DMS53 treated with DMSO at 0.1 percent for 48 hours (cell line): ENCODE results near the gene TCTN3.
A peak's percentile ranks its signal among the peaks of the same experiment; 100 is the strongest.
"Not testable (repeated sequence)": the region's sequence is repeated elsewhere in the genome, so short reads cannot be mapped to it uniquely, and the experiment has no call there.

Experiments
- DNase-seq: peaks from one replicate; lab custom pipeline; 2025; ENCODE audit not compliant: unreplicated experiment; lab: John Stamatoyannopoulos, UW

TCTN3 gene

DNA sequence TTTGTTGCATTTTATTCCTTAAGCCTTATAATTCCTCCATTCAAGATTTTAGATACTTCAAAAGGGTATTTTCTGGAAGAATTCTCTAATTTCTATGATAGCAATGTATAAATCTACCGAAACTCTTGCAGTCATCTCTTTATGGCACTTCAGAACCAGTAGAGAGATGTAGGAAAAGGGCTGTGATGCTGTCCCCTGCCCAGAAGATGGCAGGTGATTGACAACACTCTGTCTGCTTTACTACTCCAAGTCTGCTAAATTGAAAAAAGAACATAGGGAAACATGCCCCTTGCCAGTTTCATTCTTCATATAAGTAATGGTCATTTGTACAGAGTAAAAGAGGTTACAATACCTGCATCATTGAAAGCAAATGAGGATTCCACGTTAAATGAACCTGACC is 5.1 kb downstream of the TCTN3 start:
- no peak for DNase-seq

DNA sequence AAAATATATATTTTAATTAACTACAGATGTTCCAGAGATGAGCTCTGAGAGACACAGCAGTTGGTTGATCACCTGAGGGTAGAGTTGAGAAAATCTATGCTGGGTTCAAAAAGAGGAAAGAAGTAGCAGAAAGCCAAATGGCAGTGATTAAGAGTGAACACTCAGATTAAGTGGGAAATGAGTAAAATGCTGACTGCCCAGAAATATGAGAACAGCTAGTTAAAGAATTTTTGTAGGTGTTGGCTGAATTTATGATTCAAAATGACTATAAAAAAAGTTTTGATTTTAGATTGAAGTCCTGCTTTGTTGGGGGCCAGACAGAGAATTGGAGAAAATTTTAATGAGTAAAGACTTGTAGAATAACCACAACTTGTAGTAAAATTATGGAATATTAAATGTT is 9.8 kb downstream of the TCTN3 start:
- no peak for DNase-seq

DNA sequence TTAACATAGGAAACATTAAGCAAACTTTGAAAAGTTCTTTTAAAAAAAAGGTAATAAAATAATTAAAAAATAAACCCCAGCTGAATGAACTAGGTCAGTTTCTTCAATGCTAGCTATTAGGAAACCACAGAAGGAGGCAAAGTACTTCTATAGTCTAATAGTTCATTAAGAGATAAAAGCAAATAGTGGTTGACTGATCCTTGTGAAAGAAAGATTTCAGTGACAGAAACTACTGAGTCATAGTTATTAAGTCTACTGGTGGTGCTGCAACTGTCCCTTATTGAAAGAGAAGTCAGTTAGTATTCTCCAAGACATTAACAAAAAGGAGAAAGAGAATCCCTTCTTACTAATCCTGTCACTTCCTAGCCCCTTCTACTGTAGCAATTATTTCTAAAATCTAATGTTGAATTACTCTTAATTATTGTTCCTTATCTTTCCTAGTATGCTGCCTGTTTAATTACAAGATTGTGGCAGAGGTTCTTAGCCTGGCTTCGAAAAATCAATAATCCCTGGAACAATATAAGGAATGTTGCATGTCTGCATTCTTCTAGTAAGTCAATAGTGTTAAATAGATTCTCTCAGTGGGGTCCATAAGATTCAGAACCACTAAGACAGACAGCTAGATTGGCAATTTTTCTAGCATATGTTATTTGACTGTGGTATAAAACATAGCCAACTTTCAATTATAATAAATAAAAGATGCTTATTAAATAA is 18.2 kb downstream of the TCTN3 start:
- no peak for DNase-seq

DNA sequence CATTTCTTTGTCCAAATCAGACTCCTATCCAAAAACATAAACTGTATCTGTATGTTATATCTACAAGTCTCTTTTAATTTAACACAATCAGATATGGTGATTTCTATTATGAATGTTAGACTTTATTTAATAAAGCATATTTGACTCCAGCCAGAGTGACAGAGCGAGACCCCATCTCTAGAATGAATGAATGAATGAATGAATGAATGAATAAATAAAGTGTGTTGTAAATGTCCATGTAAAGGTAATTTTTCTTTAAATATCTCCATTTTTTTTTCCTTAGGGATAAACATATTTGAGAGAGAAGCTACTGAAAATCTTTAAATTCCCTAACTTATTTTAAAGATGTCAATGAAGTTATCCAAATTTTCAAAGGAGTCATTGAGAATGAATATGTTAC is 19.1 kb downstream of the TCTN3 start:
- no peak for DNase-seq

DNA sequence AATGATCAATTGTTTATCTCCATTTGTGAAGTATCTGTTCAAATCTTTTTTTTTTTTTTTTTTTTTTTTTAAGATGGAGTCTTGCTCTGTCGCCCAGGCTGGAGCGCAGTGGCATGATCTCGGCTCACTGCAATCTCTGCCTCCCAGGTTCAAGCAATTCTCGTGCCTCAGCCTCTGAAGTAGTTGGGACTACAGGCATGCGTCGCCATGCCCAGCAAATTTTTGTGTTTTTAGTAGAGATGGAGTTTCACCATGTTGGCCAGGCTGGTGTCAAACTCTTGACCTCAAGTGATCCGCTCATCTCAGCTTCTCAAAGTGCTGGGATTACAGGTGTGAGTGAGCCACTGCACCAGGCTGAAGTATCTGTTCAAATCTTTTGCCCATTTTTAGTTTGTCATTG is 21.1 kb downstream of the TCTN3 start:
- not testable (repeated sequence) for DNase-seq

DNA sequence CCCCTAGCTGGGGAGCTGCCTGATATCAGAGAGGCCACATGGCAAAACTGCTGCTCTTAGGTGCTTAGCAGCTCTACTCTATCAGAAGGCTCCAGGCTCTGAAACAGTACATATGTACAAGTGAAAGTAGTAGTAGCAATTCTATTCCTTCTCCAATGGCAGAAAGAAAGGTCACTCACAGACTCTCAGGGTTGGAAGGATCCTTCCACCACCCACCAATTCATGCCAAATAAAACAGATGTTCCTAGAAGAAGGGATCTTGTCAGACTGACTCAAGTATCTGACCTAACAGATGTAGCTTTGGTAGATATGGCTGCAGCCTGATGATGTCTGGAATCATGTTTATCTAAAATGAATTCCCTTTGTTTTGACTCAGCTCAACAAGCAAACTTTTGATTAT is 29.2 kb downstream of the TCTN3 start:
- DNase-seq = no peak

DNA sequence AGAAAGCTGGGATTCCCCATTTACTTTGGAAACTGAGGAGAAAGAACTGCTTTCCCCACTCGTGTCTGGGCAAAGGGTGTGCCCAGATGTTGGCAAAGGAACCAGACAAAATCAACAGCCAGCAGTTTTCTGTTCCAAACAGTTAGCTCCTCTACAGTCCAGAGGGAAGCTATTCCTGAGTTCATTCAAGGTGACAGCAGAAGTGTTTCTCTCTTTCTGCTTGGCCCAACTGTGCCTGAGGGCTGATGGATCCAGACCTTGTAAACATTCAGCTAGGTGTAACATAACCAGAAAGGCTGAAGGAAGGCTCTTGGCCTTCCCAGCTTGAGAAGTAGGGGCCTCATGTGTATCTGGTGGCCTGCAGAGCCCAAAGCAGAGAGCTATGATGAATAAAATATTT is 30.2 kb downstream of the TCTN3 start:
- DNase-seq = no peak

DNA sequence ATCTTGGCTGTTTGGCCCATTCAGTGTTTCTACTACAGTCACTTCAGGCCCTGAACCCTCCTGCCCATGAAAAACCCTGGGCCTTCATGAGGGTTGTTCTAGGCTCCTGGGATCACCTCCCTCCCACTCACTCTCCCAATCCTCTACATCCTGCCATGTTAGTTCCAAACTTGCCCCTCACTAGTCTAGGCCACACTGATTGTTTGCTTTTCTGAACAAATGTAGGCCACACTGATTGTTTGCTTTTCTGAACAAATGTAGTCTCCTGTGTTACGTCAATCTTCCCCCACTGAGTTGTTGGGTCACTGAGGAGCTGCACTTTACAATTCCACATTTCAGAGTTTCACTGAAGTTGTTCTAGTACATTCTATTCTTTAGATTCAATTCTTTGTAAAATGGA is 31.9 kb downstream of the TCTN3 start:
- DNase-seq = no peak

DNA sequence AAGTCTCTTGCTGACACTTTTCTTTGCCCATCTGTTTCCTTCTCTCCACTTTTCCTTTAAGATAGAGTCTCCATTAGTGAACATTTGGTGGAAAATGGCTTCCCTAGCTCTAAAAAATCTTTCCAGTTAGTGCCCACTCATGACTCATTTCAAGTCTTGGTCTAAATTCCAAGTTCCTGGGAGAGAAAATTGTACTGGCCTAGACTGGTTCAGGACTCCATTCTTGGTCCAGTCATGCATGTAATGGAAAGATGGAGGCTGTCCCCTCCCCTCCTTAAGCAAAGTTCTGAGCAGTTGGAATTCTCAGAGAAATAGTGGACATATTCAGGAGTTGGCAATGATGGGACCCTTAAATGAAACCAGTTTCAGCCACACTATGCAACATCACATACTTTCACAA is 33.4 kb downstream of the TCTN3 start:
- DNase-seq = no peak

DNA sequence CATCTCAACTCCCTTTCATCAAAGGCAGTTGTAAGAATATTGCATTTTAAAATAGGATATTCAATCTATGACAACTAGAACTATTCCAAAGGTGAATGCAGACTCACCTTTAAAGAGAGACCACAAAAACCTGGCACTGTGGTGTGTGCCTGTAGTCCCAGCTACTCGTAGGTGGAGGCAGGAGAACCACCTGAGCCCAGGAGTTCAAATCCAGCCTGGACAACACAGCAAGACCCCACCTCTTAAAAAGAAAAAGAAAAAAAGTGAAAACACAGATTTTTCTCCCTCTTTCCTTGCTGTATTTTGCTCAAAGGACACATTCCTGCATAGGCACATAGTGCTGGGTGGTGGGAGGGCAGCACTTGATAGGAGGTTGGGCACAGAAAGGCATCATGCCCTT is 36.5 kb downstream of the TCTN3 start:
- no peak for DNase-seq

DNA sequence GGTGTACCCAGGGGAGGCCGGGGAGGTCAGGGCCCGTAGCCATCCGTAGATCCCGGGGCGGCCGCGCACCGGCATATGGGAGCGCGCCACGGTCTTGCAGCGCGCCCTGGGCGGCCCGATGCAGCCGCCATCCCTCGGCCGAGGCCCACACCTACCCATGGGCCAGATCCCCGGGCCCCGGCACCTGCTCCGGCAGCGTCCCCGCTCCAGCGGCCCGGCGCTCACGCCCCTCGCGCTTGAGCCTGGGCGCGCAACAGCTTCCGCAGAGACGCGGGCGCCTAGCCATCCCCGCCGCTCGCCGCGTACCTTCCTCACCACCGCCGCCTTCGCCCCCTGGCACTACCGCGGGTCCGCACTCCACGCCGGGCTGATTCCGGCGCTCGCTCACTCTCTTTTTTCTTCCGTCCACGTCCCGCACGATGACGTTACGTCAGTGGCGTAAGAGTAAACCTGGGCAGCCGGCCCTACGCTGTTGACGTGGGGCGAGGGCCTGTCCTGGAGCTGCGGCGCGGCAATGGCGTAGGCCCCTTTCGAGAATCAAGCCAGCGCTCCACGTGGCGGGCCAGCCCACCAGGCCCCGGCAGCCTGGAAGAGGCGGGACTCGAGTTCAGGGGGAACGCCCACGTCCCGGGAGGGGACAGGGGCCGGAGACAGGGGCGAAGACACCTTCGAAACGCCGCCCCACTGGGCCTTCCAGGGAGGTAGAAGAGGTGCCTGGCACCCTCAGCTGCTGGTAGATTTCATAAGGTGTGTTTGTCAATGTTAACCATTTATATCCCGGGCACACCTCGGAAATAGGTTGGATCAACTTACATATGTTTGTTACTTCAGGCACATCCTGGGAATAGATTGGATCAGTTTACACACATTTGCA is 37.2 kb downstream of the TCTN3 start, which contains the start of gene ALDH18A1:
Gene ALDH18A1 (minus strand): TSS at position 421 of the 874 bp plus-strand sequence. CDS start 3,334 bp downstream, outside the sequence.
- DNase-seq = peak; percentile 80

DNA sequence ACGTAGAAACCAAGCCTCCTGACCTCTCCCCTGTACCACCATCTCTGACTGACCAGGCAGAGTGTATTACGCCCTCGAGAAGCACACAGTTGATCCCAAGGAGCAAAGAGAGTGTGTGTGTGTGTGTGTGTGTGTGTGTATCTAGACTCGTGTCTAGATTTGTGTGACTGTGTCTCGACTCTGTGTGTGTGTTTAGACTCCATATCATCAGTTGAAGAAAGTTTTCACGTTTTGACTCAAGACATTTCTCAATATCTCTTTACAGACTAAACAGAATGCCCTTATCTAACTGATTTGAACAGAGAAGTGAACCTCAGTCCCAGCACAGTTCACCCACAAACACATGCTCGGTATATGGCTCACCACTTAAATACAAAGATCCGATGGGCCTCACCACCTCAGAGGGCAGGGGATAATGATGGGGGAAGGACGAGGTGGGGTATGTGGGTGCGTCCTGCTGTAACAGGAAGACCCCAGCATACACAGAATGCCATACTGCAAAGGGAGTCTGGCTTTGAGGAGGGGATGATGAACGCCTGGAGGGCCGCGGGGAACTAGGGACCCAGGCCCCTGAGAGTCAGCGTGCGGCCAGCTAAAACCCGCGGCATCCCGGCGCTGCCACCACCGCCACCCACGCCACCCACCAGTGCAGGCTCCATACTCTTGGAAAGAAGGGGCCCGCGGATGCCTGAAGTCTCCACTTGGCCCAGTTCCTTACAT is 38.0 kb downstream of the TCTN3 start:
- DNase-seq = no peak

DNA sequence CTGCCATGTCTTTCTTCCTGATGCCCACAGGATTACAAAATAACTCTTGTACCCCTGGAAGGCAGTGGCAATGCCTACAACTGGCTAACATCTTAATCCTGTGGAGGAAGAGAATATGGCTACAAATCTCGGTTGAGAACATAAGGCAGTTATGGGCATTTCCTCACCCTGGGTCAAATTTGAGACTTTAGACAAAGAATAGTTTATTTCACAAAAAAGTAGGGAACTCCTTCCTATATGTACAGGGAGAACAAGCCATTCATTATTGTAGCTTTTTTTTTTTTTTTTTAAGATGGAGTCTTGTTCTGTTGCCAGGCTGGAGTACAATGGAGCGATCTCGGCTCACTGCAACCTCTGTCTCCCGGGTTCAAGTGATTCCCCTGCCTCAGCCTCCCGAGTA is 39.8 kb downstream of the TCTN3 start:
- no peak for DNase-seq

DNA sequence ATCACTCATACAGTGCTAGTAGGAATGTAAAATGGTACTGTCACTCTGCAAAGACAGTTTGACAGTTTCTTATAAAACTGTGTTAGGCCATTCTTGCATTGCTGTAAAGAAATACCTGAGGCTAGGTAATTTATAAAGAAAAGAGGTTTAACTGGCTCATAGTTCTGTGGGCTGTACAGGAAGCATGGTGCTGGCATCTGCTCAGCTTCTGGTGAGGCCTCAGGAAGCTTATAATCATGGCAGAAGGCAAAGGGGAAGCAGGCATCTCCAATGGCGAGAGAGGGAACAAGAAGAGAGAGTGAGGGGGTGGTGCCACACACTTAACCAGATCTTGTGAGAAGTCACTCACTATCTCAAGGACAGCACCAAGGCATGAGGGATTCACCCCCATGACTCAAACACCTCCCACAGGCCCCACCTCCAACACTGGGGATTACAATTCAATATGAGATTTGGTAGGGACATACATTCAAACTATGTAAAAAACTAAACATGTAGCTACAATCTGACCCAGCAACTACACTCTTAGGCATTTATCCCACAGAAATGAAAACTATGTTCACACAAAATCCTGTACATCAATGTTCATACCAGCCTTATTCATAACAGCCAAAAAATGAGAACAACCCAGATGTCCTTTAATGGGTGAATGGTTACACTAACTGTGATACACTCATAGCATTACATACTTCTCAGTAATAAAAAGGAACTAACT is 42.2 kb downstream of the TCTN3 start:
- no peak for DNase-seq

DNA sequence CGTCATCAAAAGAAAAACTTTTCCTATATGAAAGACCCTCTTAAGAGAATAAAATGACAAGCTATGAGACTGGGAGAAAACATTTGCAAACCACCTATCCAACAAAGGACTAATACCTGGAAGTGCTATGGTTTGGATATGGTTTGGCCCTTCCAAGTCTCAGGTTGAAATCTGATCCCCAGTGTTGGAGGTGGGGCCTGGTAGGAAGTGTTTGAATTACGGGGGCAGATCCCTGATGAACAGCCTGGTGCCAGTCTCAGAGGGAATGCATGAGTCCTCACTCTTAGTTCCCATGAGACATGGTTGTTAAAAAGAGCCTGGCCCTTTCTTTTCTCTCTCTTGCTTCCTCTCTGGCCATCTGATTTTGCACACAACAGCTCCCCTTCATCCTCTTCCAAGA is 43.5 kb downstream of the TCTN3 start:
- DNase-seq = no peak

DNA sequence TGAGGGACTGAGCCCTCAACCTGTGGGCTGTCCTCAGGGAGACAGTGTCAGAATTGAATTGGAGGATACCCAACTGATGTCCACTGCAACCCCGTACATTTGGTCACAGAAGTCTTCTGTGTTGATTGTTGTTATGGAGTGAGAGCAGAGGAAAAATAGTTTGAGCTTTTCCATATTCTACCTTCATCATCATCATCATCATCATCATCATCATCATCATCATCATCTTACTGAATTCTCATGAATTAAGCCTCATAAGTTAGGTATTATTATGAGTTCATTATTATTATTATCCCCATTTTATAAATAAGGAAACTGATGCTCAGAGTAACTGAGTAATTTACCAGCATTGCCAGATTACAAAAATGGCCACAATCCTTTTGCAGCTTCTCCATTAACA is 45.6 kb downstream of the TCTN3 start:
- DNase-seq = no peak

DNA sequence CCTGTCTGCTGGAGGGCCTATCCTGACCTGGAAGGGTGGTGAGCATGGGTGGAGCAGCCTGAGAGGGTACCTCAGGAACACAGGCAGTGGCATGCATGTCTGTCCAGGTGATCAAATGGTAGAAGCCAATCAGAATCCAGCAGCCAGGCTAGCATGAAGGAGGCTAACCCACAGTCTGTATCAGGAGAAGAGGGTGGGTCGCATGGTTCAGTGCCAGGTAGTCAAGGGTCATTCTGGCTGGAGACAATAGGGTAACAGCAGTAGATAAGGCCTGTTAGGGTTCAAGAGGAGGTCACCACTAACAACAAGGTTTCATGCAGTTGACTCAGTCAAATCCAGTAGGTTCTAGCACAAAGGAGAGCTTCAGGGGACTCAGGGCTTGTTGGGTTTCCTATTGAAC is 47.6 kb downstream of the TCTN3 start:
- DNase-seq = no peak

DNA sequence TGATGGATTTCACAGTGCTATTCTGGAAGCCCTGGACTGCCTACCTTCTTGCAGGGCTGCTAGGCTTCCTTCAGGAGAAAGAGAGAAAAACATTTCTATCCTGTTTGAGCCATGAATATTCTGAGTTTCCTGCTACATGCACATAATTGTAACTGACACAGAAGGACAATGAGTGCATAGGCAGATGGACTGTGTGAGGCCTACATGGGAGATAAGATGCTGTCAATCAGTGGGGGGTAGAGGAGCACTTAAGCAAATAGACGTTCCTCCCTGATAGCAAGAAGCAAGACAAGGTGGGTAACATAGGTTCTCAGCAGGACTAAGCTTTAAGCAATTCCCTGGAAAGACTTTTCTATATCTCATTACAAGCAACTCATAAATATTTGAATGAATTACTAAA is 48.8 kb downstream of the TCTN3 start:
- DNase-seq = no peak

DNA sequence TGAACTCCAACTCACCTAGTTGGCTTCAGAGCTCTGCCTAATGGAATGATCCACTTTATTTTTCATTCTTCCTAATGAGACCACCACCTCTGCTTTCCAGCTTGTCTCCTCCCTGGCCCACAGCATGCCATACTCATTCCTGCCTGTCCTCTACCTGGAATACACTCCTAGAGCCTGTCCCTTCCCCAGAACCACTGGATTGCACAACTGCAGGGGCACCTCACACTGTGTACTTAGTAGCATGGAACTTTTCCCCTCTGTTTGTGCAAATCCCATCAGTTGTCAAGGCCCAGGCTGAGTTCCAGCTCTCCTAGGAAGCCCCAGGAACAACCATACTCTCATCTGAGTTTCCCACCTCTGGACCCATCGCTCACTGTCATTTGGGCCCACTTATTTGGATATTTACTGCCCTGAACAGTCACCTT is 52.8 kb downstream of the TCTN3 start:
- no peak for DNase-seq

DNA sequence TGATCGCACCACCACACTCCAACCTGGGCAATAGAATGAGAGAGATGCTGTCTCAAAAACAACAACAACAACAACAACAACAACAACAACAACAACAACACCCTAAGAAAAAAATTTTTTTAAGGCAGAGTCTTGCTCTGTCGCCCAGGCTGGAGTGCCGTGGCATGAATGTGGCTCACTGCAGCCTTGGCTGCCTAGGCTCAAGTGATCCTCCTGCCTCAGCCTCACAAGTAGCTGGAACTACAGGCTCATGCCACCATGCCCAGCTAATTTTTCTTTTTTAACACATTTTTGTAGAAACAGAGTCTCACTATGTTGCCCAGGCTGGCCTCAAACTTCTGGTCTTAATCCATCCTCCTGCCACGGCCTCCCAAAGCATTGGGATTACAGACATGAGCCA is 55.8 kb downstream of the TCTN3 start:
- no peak for DNase-seq

DNA sequence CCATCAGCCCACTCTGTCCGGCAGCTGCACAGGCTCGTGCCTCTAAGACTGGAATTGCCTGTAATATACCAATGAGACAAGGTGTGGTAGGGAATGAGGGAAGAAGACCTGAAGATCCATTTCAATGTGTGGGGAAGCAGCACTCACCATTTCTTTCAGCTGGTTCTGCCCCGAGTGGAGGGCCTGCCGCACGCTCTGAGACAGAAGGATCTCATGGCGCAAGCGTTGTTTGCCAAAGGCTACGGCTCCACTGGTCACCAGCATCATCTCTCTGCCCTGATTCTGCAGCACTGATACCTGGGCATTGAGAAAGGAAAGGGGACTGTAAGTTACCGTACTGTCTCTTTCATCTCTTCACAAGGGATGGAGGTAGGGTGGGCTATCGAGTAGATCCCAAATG is 56.6 kb downstream of the TCTN3 start:
- DNase-seq = no peak
